Globus pallidus (tissue), 1 donor: ENCODE measurements around the gene GAB1.
"Not testable (repeated sequence)": the region's sequence is repeated elsewhere in the genome, so short reads cannot be mapped to it uniquely, and the experiment has no call there.

Experiments
- DNase-seq: peaks from one replicate; pipeline ENCODE4 v3.0.0-alpha.2; 2015; ENCODE audit warnings: low spot score

Gene GAB1

GRCh38 chr4:143338313-143338712, 1.6 kb downstream of the GAB1 start:
- no peak for DNase-seq

GRCh38 chr4:143339497-143339896, 2.8 kb downstream of the GAB1 start:
- no peak for DNase-seq

- DNase-seq, result no peak
These were observed 4.6 kb downstream of the GAB1 start for GRCh38 chr4:143341186-143341755.

- DNase-seq, result no peak
These were observed 6.7 kb downstream of the GAB1 start for GRCh38 chr4:143343276-143343831.

- DNase-seq, result peak; percentile 85
These were observed 7.4 kb downstream of the GAB1 start for GRCh38 chr4:143344041-143344440.

GRCh38 chr4:143344774-143345173, 8.1 kb downstream of the GAB1 start:
- DNase-seq, result no peak

- no peak for DNase-seq
These were observed 8.7 kb downstream of the GAB1 start for GRCh38 chr4:143345356-143345755.

GRCh38 chr4:143346206-143346605, 9.5 kb downstream of the GAB1 start:
- no peak for DNase-seq

- DNase-seq, result no peak
These were observed 10.9 kb downstream of the GAB1 start for GRCh38 chr4:143347484-143348111.

GRCh38 chr4:143348233-143349077, 11.8 kb downstream of the GAB1 start:
- DNase-seq, result no peak

- DNase-seq, result not testable (repeated sequence)
These were observed 13.3 kb downstream of the GAB1 start for GRCh38 chr4:143349858-143350527.

- no peak for DNase-seq
These were observed 14.5 kb downstream of the GAB1 start for GRCh38 chr4:143351149-143351691.

GRCh38 chr4:143351774-143352451, 15.2 kb downstream of the GAB1 start:
- DNase-seq, result no peak

GRCh38 chr4:143352720-143353119, 16.0 kb downstream of the GAB1 start:
- DNase-seq, result no peak

- no peak for DNase-seq
These were observed 17.1 kb downstream of the GAB1 start for GRCh38 chr4:143353797-143354196.

GRCh38 chr4:143354990-143355389, 18.3 kb downstream of the GAB1 start:
- no peak for DNase-seq

GRCh38 chr4:143355540-143356217, 19.0 kb downstream of the GAB1 start:
- DNase-seq, result no peak

GRCh38 chr4:143356493-143356892, 19.8 kb downstream of the GAB1 start:
- DNase-seq, result no peak

- no peak for DNase-seq
These were observed 20.6 kb downstream of the GAB1 start for GRCh38 chr4:143357161-143357845.

GRCh38 chr4:143358419-143358818, 21.7 kb downstream of the GAB1 start:
- DNase-seq, result no peak
